ENCODE data around the gene PARD6G. TPM values are rescaled to one million over a fixed set of nuclear protein-coding genes. Genes with fewer than 3 reads are reported as not detected.

The PARD6G gene
- polyA plus RNA-seq, 1 of the 3 experiments (the other 2 are of a cell fraction): 4.3 TPM

DNA sequence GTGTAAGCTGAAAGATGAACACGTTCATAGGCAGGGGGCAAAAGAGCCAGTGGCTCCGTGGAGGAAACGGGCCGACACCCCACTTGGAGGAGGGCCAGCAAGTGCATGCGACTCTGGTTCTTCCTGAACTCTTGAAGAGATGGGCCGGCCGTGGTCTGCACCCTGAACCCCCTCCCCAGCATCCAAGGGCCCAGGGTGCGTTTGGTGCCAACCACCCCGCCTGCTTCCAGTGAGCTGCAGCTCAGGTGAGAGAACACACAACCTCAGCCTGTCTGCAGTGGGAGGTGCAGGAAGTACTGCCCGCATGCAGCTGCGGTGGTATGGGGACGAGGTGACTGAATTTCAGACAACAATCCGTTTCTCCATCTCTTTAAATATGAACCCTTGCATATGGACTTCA is 79.4 kb downstream of the PARD6G start:
- Histone ChIP-seq H3K4me3 (ENCODE audit: low read depth in 2 of 2, low read length in 1 of 2) (no peak overlapping the region), H3K4me1 (ENCODE audit: control insufficient read depth in 1 of 2, insufficient read depth in 2 of 2, low read depth in 1 of 2, low read length in 1 of 2) (no peaks in the 10 kb centered on the region), H3K9me2 (no peaks in the 10 kb centered on the region), H3K27ac (ENCODE audit: low read depth in 2 of 2, low read length in 1 of 2) (no peak overlapping the region), H3K36me3 (replicated peaks in 1 of 2; ENCODE audit: control insufficient read depth in 1 of 2, insufficient read depth in 2 of 2, low read length in 1 of 2) (no peaks in the 10 kb centered on the region), H3K9ac (no peak overlapping the region), H3K27me3 (ENCODE audit: insufficient read depth) (no peaks in the 10 kb centered on the region), H3K9me3 (no peaks in the 10 kb centered on the region), H3K79me2 (ENCODE audit: insufficient read depth) (no peaks in the 10 kb centered on the region), H2AFZ (ENCODE audit: low read depth) (no peak overlapping the region), H3F3A (replicated peaks; ENCODE audit: insufficient read depth) (no peaks in the 10 kb centered on the region), H3K4me2 (no peak overlapping the region), H4K20me1 (ENCODE audit: insufficient read depth) (no peaks in the 10 kb centered on the region)
- no peak for DNase-seq
- ChIA-PET CTCF (interaction anchor here (0.9 to 3.3 kb wide), 2 partner anchors 8 to 10 kb away, joined by 3 to 16 read pairs; no protein-coding TSS in a partner anchor), POLR2A (interaction anchor here (0.6 kb wide), 1 partner anchor 16 kb away, joined by 3 read pairs; no protein-coding TSS in a partner anchor)
- no peak for TF ChIP-seq TAF1 (IDR thresholded peaks at IDR 0.05; ENCODE audit: borderline replicate concordance, low read depth, low read length)
- TF ChIP-seq POLR2AphosphoS5 (IDR thresholded peaks at IDR 0.05; ENCODE audit: low read depth, low read length): no peak
- TF ChIP-seq RAD21 (IDR thresholded peaks at IDR 0.05; ENCODE audit: low read length): no peak
- TF ChIP-seq, protein P1, sequence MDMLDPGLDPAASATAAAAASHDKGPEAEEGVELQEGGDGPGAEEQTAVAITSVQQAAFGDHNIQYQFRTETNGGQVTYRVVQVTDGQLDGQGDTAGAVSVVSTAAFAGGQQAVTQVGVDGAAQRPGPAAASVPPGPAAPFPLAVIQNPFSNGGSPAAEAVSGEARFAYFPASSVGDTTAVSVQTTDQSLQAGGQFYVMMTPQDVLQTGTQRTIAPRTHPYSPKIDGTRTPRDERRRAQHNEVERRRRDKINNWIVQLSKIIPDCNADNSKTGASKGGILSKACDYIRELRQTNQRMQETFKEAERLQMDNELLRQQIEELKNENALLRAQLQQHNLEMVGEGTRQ (IDR thresholded peaks at IDR 0.05; ENCODE audit: borderline replicate concordance, low read depth, low read length): no peak
- no peak for TF ChIP-seq JUND (IDR thresholded peaks at IDR 0.05)
- no peak for TF ChIP-seq CHD2 (IDR thresholded peaks at IDR 0.05; ENCODE audit: low read length, partially characterized antibody)
- TF ChIP-seq REST (IDR thresholded peaks at IDR 0.05; ENCODE audit: low read depth, low read length): no peak
- 84% methylated on average over 10 of the region's 13 CpGs for WGBS (ENCODE audit: low lambda C conversion rate)

- Histone ChIP-seq H4K20me1 (ENCODE audit: insufficient read depth) (no peaks in the 10 kb centered on the region), H3K9me2 (no peaks in the 10 kb centered on the region), H3F3A (replicated peaks; ENCODE audit: insufficient read depth) (no peaks in the 10 kb centered on the region), H3K27ac (ENCODE audit: low read depth in 2 of 2, low read length in 1 of 2) (no peak overlapping the region), H3K36me3 (replicated peaks in 1 of 2; ENCODE audit: control insufficient read depth in 1 of 2, insufficient read depth in 2 of 2, low read length in 1 of 2) (no peaks in the 10 kb centered on the region), H3K4me2 (no peak overlapping the region), H3K9ac (no peak overlapping the region), H3K79me2 (ENCODE audit: insufficient read depth) (no peaks in the 10 kb centered on the region), H3K9me3 (no peaks in the 10 kb centered on the region), H3K27me3 (ENCODE audit: insufficient read depth) (no peaks in the 10 kb centered on the region), H3K4me1 (ENCODE audit: control insufficient read depth in 1 of 2, insufficient read depth in 2 of 2, low read depth in 1 of 2, low read length in 1 of 2) (no peaks in the 10 kb centered on the region), H3K4me3 (ENCODE audit: low read depth in 2 of 2, low read length in 1 of 2) (no peak overlapping the region), H2AFZ (ENCODE audit: low read depth) (no peak overlapping the region)
- no peak for DNase-seq
- POLR2A ChIA-PET: no interaction called here
- CTCF ChIA-PET: interaction anchor here (0.9 to 3.3 kb wide), 2 partner anchors 9 to 10 kb away, joined by 3 to 16 read pairs; no protein-coding TSS in a partner anchor
- WGBS (ENCODE audit: low lambda C conversion rate): 90% methylated on average over 5 of the region's 9 CpGs
- TF ChIP-seq NRF1 (IDR thresholded peaks at IDR 0.05; ENCODE audit: low read depth, low read length) (no peak), EP300 (IDR thresholded peaks at IDR 0.05; ENCODE audit: borderline replicate concordance in 1 of 2, low read depth in 1 of 2, low read length in 1 of 2) (no peak), SMC3 (IDR thresholded peaks at IDR 0.05; ENCODE audit: low read depth, low read length) (no peak), SIN3A (IDR thresholded peaks at IDR 0.05; ENCODE audit: borderline replicate concordance, low read depth, low read length) (no peak), RXRA (IDR thresholded peaks at IDR 0.05; ENCODE audit: borderline replicate concordance, low read depth) (no peak), REST (IDR thresholded peaks at IDR 0.05; ENCODE audit: low read depth, low read length) (no peak), TCF12 (IDR thresholded peaks at IDR 0.05) (no peak)
- TF ChIP-seq, protein P1 (IDR thresholded peaks at IDR 0.05; ENCODE audit: borderline replicate concordance, low read depth, low read length): no peak
- TF ChIP-seq, protein P2, sequence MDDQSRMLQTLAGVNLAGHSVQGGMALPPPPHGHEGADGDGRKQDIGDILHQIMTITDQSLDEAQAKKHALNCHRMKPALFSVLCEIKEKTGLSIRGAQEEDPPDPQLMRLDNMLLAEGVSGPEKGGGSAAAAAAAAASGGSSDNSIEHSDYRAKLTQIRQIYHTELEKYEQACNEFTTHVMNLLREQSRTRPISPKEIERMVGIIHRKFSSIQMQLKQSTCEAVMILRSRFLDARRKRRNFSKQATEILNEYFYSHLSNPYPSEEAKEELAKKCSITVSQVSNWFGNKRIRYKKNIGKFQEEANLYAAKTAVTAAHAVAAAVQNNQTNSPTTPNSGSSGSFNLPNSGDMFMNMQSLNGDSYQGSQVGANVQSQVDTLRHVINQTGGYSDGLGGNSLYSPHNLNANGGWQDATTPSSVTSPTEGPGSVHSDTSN (IDR thresholded peaks at IDR 0.05): no peak
- TF ChIP-seq, protein P3, sequence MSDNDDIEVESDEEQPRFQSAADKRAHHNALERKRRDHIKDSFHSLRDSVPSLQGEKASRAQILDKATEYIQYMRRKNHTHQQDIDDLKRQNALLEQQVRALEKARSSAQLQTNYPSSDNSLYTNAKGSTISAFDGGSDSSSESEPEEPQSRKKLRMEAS (IDR thresholded peaks at IDR 0.05; ENCODE audit: low read depth): no peak
Measured at GRCh38 chr18:80167331-80167730, 80.0 kb downstream of the PARD6G start.

Data from SK-N-SH (cell line).